Gastrocnemius medialis (tissue), 4 donors: ENCODE data around the gene RANBP17. TPM values are rescaled to one million over a fixed set of nuclear protein-coding genes. Genes with fewer than 3 reads are reported as not detected.
"Not testable (repeated sequence)": the region's sequence is repeated elsewhere in the genome, so short reads cannot be mapped to it uniquely, and the experiment has no call there.

Experiments
- ATAC-seq, 2 donors: fragments of 150-250 bp; one replicate each; pipeline ENCODE4 v1.9.1; 2016
- DNase-seq, 2 donors: peaks; one replicate each; pipeline ENCODE4 v3.0.0-alpha.2; 2019
- H3K27ac ChIP-seq, 4 donors: fragments of 200-600 bp; sonication (generic); 1 replicate in 1 of 4; 2 replicates in 3 of 4; pipeline ENCODE4 v1.5.1; 2016 to 2018; ENCODE audit warnings: mild to moderate bottlenecking in 2 of 4, moderate library complexity in 1 of 4
- H3K27me3 ChIP-seq, 3 donors: fragments of 200-600 bp; sonication (generic) in 2 of 3; 1 replicate in 1 of 3; 2 replicates in 2 of 3; pipeline versions ENCODE4 v1.5.1 to v1.6.0; 2016 to 2019; ENCODE audit warnings: mild to moderate bottlenecking in 1 of 3, moderate library complexity in 1 of 3
- H3K36me3 ChIP-seq, 2 donors: fragments of 200-600 bp; sonication (generic) in 1 of 2; one replicate each; pipeline ENCODE4 v1.5.1; 2017 to 2018
- H3K4me1 ChIP-seq, 2 donors: fragments of 200-600 bp; sonication (generic) in 1 of 2; one replicate each; pipeline ENCODE4 v1.5.1; 2016 to 2017; ENCODE audit warnings: mild to moderate bottlenecking in 2 of 2
- H3K4me3 ChIP-seq, 4 donors: fragments of 200-600 bp; sonication (generic) in 3 of 4; 1 replicate in 1 of 4; 2 replicates in 3 of 4; pipeline ENCODE4 v1.5.1; 2016 to 2019; ENCODE audit warnings: mild to moderate bottlenecking in 2 of 4
- H3K9me3 ChIP-seq, 3 donors: fragments of 200-600 bp; sonication (generic) in 2 of 3; 1 replicate in 1 of 3; 2 replicates in 2 of 3; pipeline ENCODE4 v1.5.1; 2016 to 2019
- CTCF ChIP-seq, 5 experiments: fragments of 450-650 bp in 3 of 5; fragments of 200-600 bp in 2 of 5; sonication (generic) in 2 of 5; IDR thresholded peaks in 4 of 5; conservative IDR thresholded peaks in 1 of 5; 1 replicate in 4 of 5; 2 replicates in 1 of 5; pipeline ENCODE4 v1.5.1; 2016 to 2019; ENCODE audit warnings: antibody characterized with exemption in 5 of 5, mild to moderate bottlenecking in 3 of 5, moderate library complexity in 3 of 5
- POLR2A ChIP-seq, 2 donors: fragments of 450-650 bp; IDR thresholded peaks; one replicate each; pipeline ENCODE4 v1.6.1; 2017; ENCODE audit warnings: antibody characterized with exemption in 2 of 2, mild to moderate bottlenecking in 2 of 2, moderate library complexity in 2 of 2
- in situ Hi-C, 4 donors: fragments of 200-750 bp; cut with MboI; loops; one replicate each; pipeline versions ENCODE4 v1.15.0 to v1.8.0; 2017; ENCODE audit warnings: low sequenced_read_pairs in 4 of 4
- intact Hi-C: fragments of 100-400 bp; cut with DNase I; formaldehyde crosslinking; loops from one replicate; pipeline ENCODE4 v1.15.1; 2023; ENCODE audit warnings: low total_unique reads
- total RNA-seq, 4 donors: library from RNA; depleted of rRNA; stranded (reverse); fragments of >200 nt; gene quantifications; one replicate each; pipeline versions ENCODE4 v1.1.0 to v1.2.3, GENCODE V29; 2016

Gene RANBP17
- total RNA-seq, 4 donors from 2014 or later, result 1.1 to 3.2 TPM; not detected in 2

DNA sequence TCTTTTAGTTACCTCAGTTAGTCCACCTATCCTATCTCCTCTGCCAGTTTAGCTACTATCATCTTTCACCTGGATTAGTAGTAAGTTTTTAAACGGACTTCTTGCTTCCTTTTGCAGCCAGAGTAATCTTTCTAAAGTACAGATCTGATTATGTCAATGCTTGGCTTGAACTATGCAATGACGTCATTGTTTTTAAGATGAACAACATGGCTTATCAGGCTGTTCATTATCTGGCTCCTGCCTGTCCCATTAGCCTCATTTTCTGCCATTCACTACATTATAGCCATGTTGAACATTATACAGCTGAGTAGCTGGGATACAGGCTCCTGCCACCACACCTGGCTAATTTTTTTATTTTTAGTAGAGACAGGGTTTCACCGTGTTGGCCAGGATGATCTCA is 98.7 kb downstream of the RANBP17 start:
- Histone ChIP-seq H3K4me1 (no peaks in the 10 kb centered on the region), H3K36me3 (no peaks in the 10 kb centered on the region), H3K27ac (no peak overlapping the region), H3K9me3 (no peaks in the 10 kb centered on the region), H3K27me3 (no peaks in the 10 kb centered on the region), H3K4me3 (no peak overlapping the region)
- in situ Hi-C loops (no loop called here), intact Hi-C loops (no loop called here)
- TF ChIP-seq POLR2A (IDR thresholded peaks at IDR 0.05) (no peak), CTCF (IDR thresholded peaks at IDR 0.05 in 4 of 5, conservative IDR thresholded peaks at IDR 0.05 in 1 of 5) (no peak)
- ATAC-seq (no peak), DNase-seq (no peak)

GRCh38 chr5:170963521-170963920 is 101.7 kb downstream of the RANBP17 start:
- Histone ChIP-seq H3K36me3 (no peaks in the 10 kb centered on the region), H3K27ac (no peak overlapping the region), H3K4me1 (no peaks in the 10 kb centered on the region), H3K4me3 (no peak overlapping the region), H3K9me3 (no peaks in the 10 kb centered on the region), H3K27me3 (no peaks in the 10 kb centered on the region)
- in situ Hi-C loops, result no loop called here
- DNase-seq, result no peak
- no peak for ATAC-seq
- no peak for TF ChIP-seq CTCF (IDR thresholded peaks at IDR 0.05 in 4 of 5, conservative IDR thresholded peaks at IDR 0.05 in 1 of 5)
- intact Hi-C loops, result no loop called here

- H3K4me1 ChIP-seq, result no peaks in the 10 kb centered on the region
- in situ Hi-C loops, result no loop called here
- H3K27ac ChIP-seq, result no peak overlapping the region
- ATAC-seq (no peak), DNase-seq (no peak)
- intact Hi-C loops, result no loop called here
- no peak overlapping the region for H3K4me3 ChIP-seq
- no peaks in the 10 kb centered on the region for H3K27me3 ChIP-seq
- TF ChIP-seq POLR2A (IDR thresholded peaks at IDR 0.05) (no peak), CTCF (IDR thresholded peaks at IDR 0.05 in 4 of 5, conservative IDR thresholded peaks at IDR 0.05 in 1 of 5) (no peak)
- no peaks in the 10 kb centered on the region for H3K36me3 ChIP-seq
- H3K9me3 ChIP-seq, result no peaks in the 10 kb centered on the region
Measured at GRCh38 chr5:170974461-170974860, 112.6 kb downstream of the RANBP17 start.

DNA sequence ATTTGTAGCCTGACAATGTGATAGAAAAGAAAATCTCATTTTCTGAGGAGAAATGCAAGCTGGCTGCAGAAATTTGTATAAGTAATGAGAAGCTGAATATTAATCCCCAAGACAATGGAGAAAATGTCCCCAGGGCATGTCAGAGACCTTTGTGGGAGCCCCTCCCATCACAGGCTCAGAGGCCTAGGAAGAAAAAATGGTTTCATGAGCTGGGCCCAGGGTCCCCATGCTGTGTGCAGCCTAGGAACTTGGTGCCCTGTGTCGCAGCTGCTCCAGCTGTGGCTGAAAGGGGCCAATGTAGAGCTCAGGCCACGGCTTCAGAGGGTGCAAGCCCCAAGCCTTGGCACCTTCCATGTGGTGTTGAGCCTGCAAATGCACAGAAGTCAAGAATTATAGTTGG is 118.4 kb downstream of the RANBP17 start:
- H3K4me3 ChIP-seq, H3K4me1 ChIP-seq, DNase-seq, H3K9me3 ChIP-seq, intact Hi-C loops, H3K27ac ChIP-seq, H3K36me3 ChIP-seq, in situ Hi-C loops, H3K27me3 ChIP-seq, ATAC-seq: not testable (repeated sequence)

- no peak for DNase-seq
- in situ Hi-C loops, result no loop called here
- no peaks in the 10 kb centered on the region for H3K4me1 ChIP-seq
Measured at GRCh38 chr5:170985486-170985885, 123.7 kb downstream of the RANBP17 start.

More at GRCh38 chr5:170985486-170985885, 123.7 kb downstream of the RANBP17 start:
- Histone ChIP-seq H3K36me3 (no peaks in the 10 kb centered on the region), H3K4me3 (no peak overlapping the region), H3K9me3 (no peaks in the 10 kb centered on the region), H3K27ac (no peak overlapping the region), H3K27me3 (no peaks in the 10 kb centered on the region)
- intact Hi-C loops, result no loop called here
- TF ChIP-seq CTCF (IDR thresholded peaks at IDR 0.05 in 4 of 5, conservative IDR thresholded peaks at IDR 0.05 in 1 of 5), result no peak
- no peak for ATAC-seq
